ENCODE data around the gene HDAC5.
"Not testable (repeated sequence)": the region's sequence is repeated elsewhere in the genome, so short reads cannot be mapped to it uniquely, and the experiment has no call there.

HDAC5 gene

GRCh38 chr17:44108440-44109311 is 14.8 kb downstream of the HDAC5 start:
- TF ChIP-seq CTCF (IDR thresholded peaks at IDR 0.05; ENCODE audit: control insufficient read depth, insufficient read depth, low read depth, low read length, missing control alignments) = no peak
- H3K4me3 ChIP-seq (ENCODE audit: control insufficient read depth, low read depth, low read length) = peak overlapping the region; percentile 56
- peak; percentile 89 for DNase-seq (ENCODE audit: low read depth)

GRCh38 chr17:44106801-44107200 is 16.6 kb downstream of the HDAC5 start:
- no peak overlapping the region for H3K4me3 ChIP-seq (ENCODE audit: control insufficient read depth, low read depth, low read length)
- TF ChIP-seq CTCF (IDR thresholded peaks at IDR 0.05; ENCODE audit: control insufficient read depth, insufficient read depth, low read depth, low read length, missing control alignments) = no peak

GRCh38 chr17:44105941-44106340 is 17.5 kb downstream of the HDAC5 start:
- no peak for TF ChIP-seq CTCF (IDR thresholded peaks at IDR 0.05; ENCODE audit: control insufficient read depth, insufficient read depth, low read depth, low read length, missing control alignments)
- H3K4me3 ChIP-seq (ENCODE audit: control insufficient read depth, low read depth, low read length) = no peak overlapping the region
- no peak for DNase-seq (ENCODE audit: low read depth)

More at GRCh38 chr17:44106801-44107200, 16.6 kb downstream of the HDAC5 start:
- no peak for DNase-seq (ENCODE audit: low read depth)

GRCh38 chr17:44105483-44105882 is 18.0 kb downstream of the HDAC5 start:
- TF ChIP-seq CTCF (IDR thresholded peaks at IDR 0.05; ENCODE audit: control insufficient read depth, insufficient read depth, low read depth, low read length, missing control alignments) = no peak
- DNase-seq (ENCODE audit: low read depth) = no peak

GRCh38 chr17:44102849-44103622 is 20.4 kb downstream of the HDAC5 start:
- H3K4me3 ChIP-seq (ENCODE audit: control insufficient read depth, low read depth, low read length) = no peak overlapping the region
- DNase-seq (ENCODE audit: low read depth) = no peak
- TF ChIP-seq CTCF (IDR thresholded peaks at IDR 0.05; ENCODE audit: control insufficient read depth, insufficient read depth, low read depth, low read length, missing control alignments) = no peak

More at GRCh38 chr17:44105483-44105882, 18.0 kb downstream of the HDAC5 start:
- no peak overlapping the region for H3K4me3 ChIP-seq (ENCODE audit: control insufficient read depth, low read depth, low read length)

- not testable (repeated sequence) for DNase-seq (ENCODE audit: low read depth); H3K4me3 ChIP-seq (ENCODE audit: control insufficient read depth, low read depth, low read length)
Observed at GRCh38 chr17:44101858-44102257, 21.6 kb downstream of the HDAC5 start.

Data from AG09309 (cell line).